Neuronal stem cell (in vitro differentiated cells): Measurements from ENCODE around the gene TBC1D5.
"Not testable (repeated sequence)": the region's sequence is repeated elsewhere in the genome, so short reads cannot be mapped to it uniquely, and the experiment has no call there.

ENCODE experiments used
- DNase-seq: peaks from one replicate; pipeline ENCODE4 v3.0.0-alpha.2; 2013; ENCODE audit warnings: low spot score
- H2AFZ ChIP-seq: one replicate; pipeline ENCODE4 v1.6.1; 2013; ENCODE audit warnings: mild to moderate bottlenecking, low read length, inconsistent platforms
- H2AK5ac ChIP-seq: 2 replicates; pipeline ENCODE4 v1.6.1; 2013; ENCODE audit warnings: low read depth, mild to moderate bottlenecking, inconsistent platforms, low read length, moderate library complexity, mixed read lengths
- H2BK120ac ChIP-seq: 2 replicates; pipeline ENCODE4 v1.6.1; 2013; ENCODE audit warnings: low read depth, mild to moderate bottlenecking, inconsistent platforms, low read length, moderate library complexity, mixed read lengths
- H2BK12ac ChIP-seq: one replicate; pipeline ENCODE4 v1.6.1; 2013; ENCODE audit warnings: low read length, inconsistent platforms
- H2BK15ac ChIP-seq: 2 replicates; pipeline ENCODE4 v1.6.1; 2013; ENCODE audit warnings: mild to moderate bottlenecking, low read length, inconsistent platforms, mixed read lengths
- H2BK5ac ChIP-seq: one replicate; pipeline ENCODE4 v1.6.1; 2013; ENCODE audit warnings: inconsistent platforms, mild to moderate bottlenecking, low read length, moderate library complexity
- H3K14ac ChIP-seq: one replicate; pipeline ENCODE4 v1.6.1; 2013; ENCODE audit warnings: low read length, inconsistent platforms
- H3K18ac ChIP-seq: 2 replicates; pipeline ENCODE4 v1.6.1; 2013; ENCODE audit warnings: low read length, inconsistent platforms
- H3K23ac ChIP-seq: 2 replicates; pipeline ENCODE4 v1.6.1; 2013; ENCODE audit warnings: low read depth, mild to moderate bottlenecking, mixed read lengths, low read length, inconsistent platforms; ENCODE audit not compliant: poor library complexity
- H3K27ac ChIP-seq: replicated peaks from 3 replicates; pipeline ENCODE4 v1.5.1; 2013; ENCODE audit warnings: low read length, inconsistent platforms
- H3K27me3 ChIP-seq, 3 experiments: 2 replicates each; pipeline ENCODE4 v1.6.1; 2013; ENCODE audit warnings: low read length in 3 of 3, mild to moderate bottlenecking in 2 of 3, inconsistent platforms in 1 of 3, low read depth in 1 of 3, mixed read lengths in 1 of 3, moderate library complexity in 1 of 3; ENCODE audit not compliant: control insufficient read depth in 3 of 3, insufficient read depth in 3 of 3
- H3K36me3 ChIP-seq, 2 donors: replicated peaks in 1 of 2; 2 replicates each; pipeline ENCODE4 v1.6.1; 2013; ENCODE audit warnings: low read length in 2 of 2; ENCODE audit not compliant: control insufficient read depth in 2 of 2, insufficient read depth in 2 of 2
- H3K4ac ChIP-seq: 2 replicates; pipeline ENCODE4 v1.6.1; 2013; ENCODE audit warnings: inconsistent platforms, mild to moderate bottlenecking, low read length, moderate library complexity
- H3K4me1 ChIP-seq, 2 donors: 1 replicate in 1 of 2; 2 replicates in 1 of 2; pipeline ENCODE4 v1.6.1; 2013; ENCODE audit warnings: low read length in 2 of 2, low read depth in 1 of 2; ENCODE audit not compliant: control insufficient read depth in 2 of 2, insufficient read depth in 1 of 2
- H3K4me2 ChIP-seq: one replicate; pipeline ENCODE4 v1.6.1; 2013; ENCODE audit warnings: mild to moderate bottlenecking, low read length, inconsistent platforms; ENCODE audit not compliant: insufficient read depth, poor library complexity, severe bottlenecking
- H3K4me3 ChIP-seq, 2 donors: 2 replicates each; pipeline ENCODE4 v1.5.1; 2013; ENCODE audit warnings: low read length in 2 of 2, mild to moderate bottlenecking in 2 of 2, inconsistent platforms in 1 of 2, moderate library complexity in 1 of 2
- H3K79me1 ChIP-seq: one replicate; pipeline ENCODE4 v1.6.1; 2013; ENCODE audit warnings: low read depth, mild to moderate bottlenecking, inconsistent platforms, low read length, moderate library complexity
- H3K9ac ChIP-seq: one replicate; pipeline ENCODE4 v1.6.1; 2013; ENCODE audit warnings: mild to moderate bottlenecking, low read depth, low read length, inconsistent platforms; ENCODE audit not compliant: poor library complexity
- H3K9me3 ChIP-seq, 2 donors: replicated peaks in 1 of 2; 2 replicates each; pipeline versions ENCODE3 to v1.6.1; 2013; ENCODE audit warnings: low read length in 2 of 2, mild to moderate bottlenecking in 2 of 2, inconsistent platforms in 1 of 2, low read depth in 1 of 2, mixed read lengths in 1 of 2, moderate library complexity in 1 of 2; ENCODE audit not compliant: control insufficient read depth in 2 of 2, insufficient read depth in 1 of 2
- H4K8ac ChIP-seq: one replicate; pipeline ENCODE4 v1.6.1; 2013; ENCODE audit warnings: low read depth, mild to moderate bottlenecking, inconsistent platforms, low read length, moderate library complexity
- H4K91ac ChIP-seq: one replicate; pipeline ENCODE4 v1.6.1; 2013; ENCODE audit warnings: low read length, low read depth, mild to moderate bottlenecking, inconsistent platforms; ENCODE audit not compliant: poor library complexity
- WGBS, 2 donors: extraction: QIAGEN DNeasy Blood & Tissue Kit; methylation state at CpG; one replicate each; pipeline ENCODE4 v1.1.7; 2013; ENCODE audit warnings: missing lambda C conversion rate in 2 of 2, mixed read lengths in 1 of 2; ENCODE audit not compliant: insufficient read length in 2 of 2, insufficient replicate concordance in 1 of 2; ENCODE audit errors: extremely low coverage in 2 of 2; 5-methylcytosine and 5-hydroxymethylcytosine counted together

TBC1D5 gene

GRCh38 chr3:17491601-17492000 is 250.8 kb downstream of the TBC1D5 start:
- H2BK120ac ChIP-seq: no peak overlapping the region
- no peak overlapping the region for H3K4me2 ChIP-seq
- no peaks in the 10 kb centered on the region for H3K36me3 ChIP-seq
- H2BK12ac ChIP-seq: no peak overlapping the region
- no peak overlapping the region for H3K9ac ChIP-seq
- no peak overlapping the region for H3K4me3 ChIP-seq
- no peak overlapping the region for H3K18ac ChIP-seq
- no peak overlapping the region for H3K14ac ChIP-seq
- no peak overlapping the region for H3K4ac ChIP-seq
- H3K27ac ChIP-seq: no peak overlapping the region
- no peak overlapping the region for H3K23ac ChIP-seq
- no peak overlapping the region for H2AK5ac ChIP-seq
- no CpG with 5 or more reads among the region's 4 CpGs for whole genome bisulfite sequencing, 2 donors
- DNase-seq: no peak
- H2AFZ ChIP-seq: no peak overlapping the region
- H4K91ac ChIP-seq: no peak overlapping the region
- H4K8ac ChIP-seq: no peak overlapping the region
- no peaks in the 10 kb centered on the region for H3K4me1 ChIP-seq
- H2BK15ac ChIP-seq: no peak overlapping the region
- no peaks in the 10 kb centered on the region for H3K27me3 ChIP-seq
- H3K9me3 ChIP-seq: peaks cover 2 to 11% of the 10 kb centered on the region in 2 donors
- H2BK5ac ChIP-seq: no peak overlapping the region
- no peaks in the 10 kb centered on the region for H3K79me1 ChIP-seq

DNA sequence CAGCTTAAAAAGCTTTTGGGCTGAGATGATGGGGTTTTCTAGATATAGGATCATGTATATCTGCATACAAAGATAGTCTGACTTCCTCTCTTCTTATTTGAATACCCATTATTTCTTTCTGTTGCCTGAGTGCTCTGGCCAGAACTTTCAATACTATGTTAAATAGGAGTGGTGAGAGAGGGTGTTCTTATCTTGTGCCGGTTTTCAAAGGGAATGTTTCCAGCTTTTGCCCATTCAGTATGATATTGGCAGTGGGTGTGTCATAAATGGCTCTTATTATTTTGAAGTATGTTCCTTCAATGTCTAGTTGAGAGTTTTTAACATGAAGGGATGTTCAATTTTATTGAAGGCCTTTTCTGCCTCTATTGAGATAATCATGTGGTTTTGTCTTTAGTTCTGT is 251.2 kb downstream of the TBC1D5 start:
- not testable (repeated sequence) for H2AFZ ChIP-seq, H3K27ac ChIP-seq, H4K8ac ChIP-seq, DNase-seq, H3K4me2 ChIP-seq, H2BK5ac ChIP-seq, H3K18ac ChIP-seq, H4K91ac ChIP-seq, H2BK120ac ChIP-seq, H3K27me3 ChIP-seq, H3K4me3 ChIP-seq, H3K14ac ChIP-seq, H3K79me1 ChIP-seq, H3K4me1 ChIP-seq, H2AK5ac ChIP-seq, H3K23ac ChIP-seq, H2BK12ac ChIP-seq, H3K4ac ChIP-seq, H2BK15ac ChIP-seq, H3K9ac ChIP-seq, H3K36me3 ChIP-seq
- WGBS, 2 donors: no CpG with 5 or more reads among the region's 1 CpG
- H3K9me3 ChIP-seq: peaks cover 2 to 11% of the 10 kb centered on the region in 2 donors

DNA sequence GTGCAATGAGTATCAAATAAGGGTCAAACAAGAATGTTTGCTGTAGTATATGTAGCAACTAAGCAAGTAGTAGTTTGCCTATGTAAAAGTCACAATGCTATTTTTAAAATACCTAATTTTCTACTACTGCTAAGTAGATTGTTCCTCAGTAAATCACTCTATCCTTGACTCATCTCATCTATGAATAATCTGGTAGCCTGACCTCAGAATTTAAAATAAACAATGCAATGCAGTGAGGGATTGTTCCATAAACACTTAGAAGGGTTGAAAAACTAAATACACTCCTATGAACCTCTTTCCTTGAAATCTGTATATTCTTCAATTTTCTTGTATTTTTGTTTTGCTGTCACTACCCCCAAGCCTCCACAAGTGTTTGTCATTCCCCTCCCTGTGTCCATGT is 253.3 kb downstream of the TBC1D5 start:
- H2BK120ac ChIP-seq: no peak overlapping the region
- H3K27ac ChIP-seq: no peak overlapping the region
- no peak overlapping the region for H3K9ac ChIP-seq
- no peak overlapping the region for H3K4me2 ChIP-seq
- H3K4me3 ChIP-seq: no peak overlapping the region
- H3K4me1 ChIP-seq: no peaks in the 10 kb centered on the region
- no peaks in the 10 kb centered on the region for H3K27me3 ChIP-seq
- H3K4ac ChIP-seq: no peak overlapping the region
- no peak overlapping the region for H2BK12ac ChIP-seq
- peaks cover 2 to 11% of the 10 kb centered on the region in 2 donors for H3K9me3 ChIP-seq
- no peak overlapping the region for H3K23ac ChIP-seq
- no peak overlapping the region for H2AK5ac ChIP-seq
- no peaks in the 10 kb centered on the region for H3K36me3 ChIP-seq
- H3K79me1 ChIP-seq: no peaks in the 10 kb centered on the region
- no peak overlapping the region for H2AFZ ChIP-seq
- H3K14ac ChIP-seq: no peak overlapping the region
- H3K18ac ChIP-seq: no peak overlapping the region
- DNase-seq: no peak
- no peak overlapping the region for H2BK5ac ChIP-seq
- H2BK15ac ChIP-seq: no peak overlapping the region
- H4K91ac ChIP-seq: no peak overlapping the region
- no peak overlapping the region for H4K8ac ChIP-seq

DNA sequence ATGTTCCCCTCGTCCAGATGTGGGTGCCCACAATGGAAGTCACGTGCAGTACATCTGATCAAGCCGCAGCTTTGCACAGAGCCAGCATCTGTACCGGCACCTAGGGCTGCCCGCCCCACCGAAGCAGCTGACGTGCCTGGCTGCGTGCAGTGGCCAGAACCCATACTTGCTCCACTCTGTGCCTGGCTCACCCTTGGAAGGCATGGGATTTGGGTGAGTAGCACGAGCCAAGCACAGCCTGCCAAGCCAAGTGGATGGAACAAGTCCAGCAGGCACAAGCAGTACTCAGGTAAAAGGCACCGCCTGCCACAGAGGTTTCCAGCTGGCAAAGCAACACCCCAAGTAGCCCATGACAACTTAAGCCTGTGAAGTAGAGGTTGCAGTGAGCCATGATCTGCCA is 261.3 kb downstream of the TBC1D5 start:
- Histone ChIP-seq H3K4me1 (peaks cover 0 to 6% of the 10 kb centered on the region in 2 donors), H3K27ac (no peak overlapping the region), H3K9me3 (no peaks in the 10 kb centered on the region), H3K36me3 (no peaks in the 10 kb centered on the region), H3K18ac (no peak overlapping the region), H3K14ac (peak overlapping the region; percentile 12), H3K23ac (no peak overlapping the region), H3K4me2 (no peak overlapping the region), H3K9ac (no peak overlapping the region), H4K91ac (no peak overlapping the region), H2BK12ac (no peak overlapping the region), H3K79me1 (no peaks in the 10 kb centered on the region), H2BK120ac (no peak overlapping the region), H2BK15ac (no peak overlapping the region), H2BK5ac (no peak overlapping the region), H2AFZ (no peak overlapping the region), H2AK5ac (no peak overlapping the region), H3K4me3 (no peak overlapping the region), H3K27me3 (no peaks in the 10 kb centered on the region), H4K8ac (peak overlapping the region; percentile 26), H3K4ac (no peak overlapping the region)
- WGBS, 2 donors: no CpG with 5 or more reads among the region's 10 CpGs
- no peak for DNase-seq
